IMR-90 (cell line): ENCODE results near the gene CEACAM3. TPM values are rescaled to one million over a fixed set of nuclear protein-coding genes. Genes with fewer than 3 reads are reported as not detected.

Experiments used
- ATAC-seq: fragments of 200-7000 bp; cut with Tn5 transposase; 2 replicates; pipeline ENCODE4 v1.9.1; 2020; ENCODE audit warnings: low read depth, mild to moderate bottlenecking, moderate library complexity
- BruUV-seq: library from RNA; stranded (reverse); fragments of 400-500 nt; replicated peaks from 2 replicates; lab custom pipeline; 2021; lab: Mats Ljungman, UMichigan
- CTCF ChIA-PET: fragments of 300-600 bp; formaldehyde crosslinking; extraction: SDS; loops from one replicate; lab custom pipeline; 2021; ENCODE audit warnings: antibody characterized with exemption; lab: Yijun Ruan, JAX
- POLR2A ChIA-PET: fragments of 300-600 bp; sonication (Branson Sonifier 250); formaldehyde crosslinking; loops from one replicate; lab custom pipeline; 2022; ENCODE audit warnings: antibody characterized with exemption; ENCODE audit not compliant: unreplicated experiment; lab: Charles Lee
- DNase-seq: peaks from one replicate; pipeline ENCODE4 v3.0.0; 2013
- H2AFZ ChIP-seq: replicated peaks from 2 replicates; pipeline ENCODE3; 2013; ENCODE audit warnings: low read length, mild to moderate bottlenecking; ENCODE audit not compliant: poor library complexity
- H2AK5ac ChIP-seq: 2 replicates; pipeline ENCODE4 v1.6.1; 2013; ENCODE audit warnings: low read depth, low read length, inconsistent platforms
- H2AK9ac ChIP-seq: replicated peaks from 2 replicates; pipeline ENCODE3; 2013; ENCODE audit warnings: mild to moderate bottlenecking, low read depth, low read length, moderate library complexity; ENCODE audit not compliant: poor library complexity
- H2BK120ac ChIP-seq: 2 replicates; pipeline ENCODE4 v1.6.1; 2013; ENCODE audit warnings: low read depth, low read length, inconsistent platforms
- H2BK15ac ChIP-seq: 3 replicates; pipeline ENCODE4 v1.6.1; 2013; ENCODE audit warnings: low read depth, low read length, inconsistent platforms
- H2BK20ac ChIP-seq: 2 replicates; pipeline ENCODE4 v1.6.1; 2013; ENCODE audit warnings: low read depth, mild to moderate bottlenecking, inconsistent platforms, low read length, moderate library complexity
- H2BK5ac ChIP-seq: 2 replicates; pipeline ENCODE4 v1.6.1; 2013; ENCODE audit warnings: mild to moderate bottlenecking, low read depth, low read length, inconsistent platforms; ENCODE audit not compliant: poor library complexity, severe bottlenecking
- H3K14ac ChIP-seq: replicated peaks from 2 replicates; pipeline ENCODE4 v1.6.1; 2013; ENCODE audit warnings: low read depth, low read length, inconsistent platforms
- H3K18ac ChIP-seq: 2 replicates; pipeline ENCODE4 v1.6.1; 2013; ENCODE audit warnings: low read depth, low read length, control low read depth
- H3K23ac ChIP-seq: 2 replicates; pipeline ENCODE4 v1.6.1; 2013; ENCODE audit warnings: low read depth, low read length, inconsistent platforms
- H3K27ac ChIP-seq: 2 replicates; pipeline ENCODE4 v1.5.1; 2013; ENCODE audit warnings: mild to moderate bottlenecking, control low read depth, low read length; ENCODE audit not compliant: insufficient read depth
- H3K27me3 ChIP-seq: 2 replicates; pipeline ENCODE4 v1.6.1; 2013; ENCODE audit warnings: low read length; ENCODE audit not compliant: control insufficient read depth, insufficient read depth
- H3K36me3 ChIP-seq: 2 replicates; pipeline ENCODE4 v1.6.1; 2013; ENCODE audit warnings: low read length, mixed read lengths; ENCODE audit not compliant: control insufficient read depth, insufficient read depth
- H3K4ac ChIP-seq: 2 replicates; pipeline ENCODE4 v1.6.1; 2013; ENCODE audit warnings: low read depth, low read length, inconsistent platforms
- H3K4me1 ChIP-seq: 2 replicates; pipeline ENCODE4 v1.6.1; 2013; ENCODE audit warnings: low read length, mixed read lengths; ENCODE audit not compliant: control insufficient read depth, insufficient read depth
- H3K4me2 ChIP-seq: 2 replicates; pipeline ENCODE4 v1.6.1; 2013; ENCODE audit warnings: low read depth, mild to moderate bottlenecking, control low read depth, low read length, moderate library complexity
- H3K4me3 ChIP-seq: 2 replicates; pipeline ENCODE4 v1.5.1; 2013; ENCODE audit warnings: low read depth, mild to moderate bottlenecking, control low read depth, low read length, moderate library complexity; ENCODE audit not compliant: insufficient read depth
- H3K56ac ChIP-seq: 2 replicates; pipeline ENCODE4 v1.6.1; 2013; ENCODE audit warnings: low read length, inconsistent platforms; ENCODE audit not compliant: insufficient read depth; ENCODE audit errors: extremely low read depth
- H3K79me1 ChIP-seq, 2 experiments: 2 replicates each; pipeline ENCODE4 v1.6.1; 2013; ENCODE audit warnings: low read length in 2 of 2, inconsistent platforms in 1 of 2, low read depth in 1 of 2
- H3K9ac ChIP-seq: 2 replicates; pipeline ENCODE4 v1.6.1; 2013; ENCODE audit warnings: low read depth, low read length, control low read depth
- H3K9me1 ChIP-seq: 2 replicates; pipeline ENCODE4 v1.6.1; 2013; ENCODE audit warnings: low read length, inconsistent platforms; ENCODE audit not compliant: insufficient read depth
- H3K9me3 ChIP-seq: 2 replicates; pipeline ENCODE4 v1.6.1; 2013; ENCODE audit warnings: low read length; ENCODE audit not compliant: control insufficient read depth, insufficient read depth
- H4K20me1 ChIP-seq: 2 replicates; pipeline ENCODE4 v1.6.1; 2013; ENCODE audit warnings: low read length, inconsistent platforms; ENCODE audit not compliant: insufficient read depth
- H4K5ac ChIP-seq: 2 replicates; pipeline ENCODE4 v1.6.1; 2013; ENCODE audit warnings: mild to moderate bottlenecking, low read depth, low read length, control low read depth
- H4K8ac ChIP-seq, 2 experiments: 2 replicates each; pipeline ENCODE4 v1.6.1; 2013; ENCODE audit warnings: low read depth in 2 of 2, low read length in 2 of 2, control low read depth in 1 of 2, inconsistent platforms in 1 of 2
- H4K91ac ChIP-seq: 2 replicates; pipeline ENCODE4 v1.6.1; 2013; ENCODE audit warnings: low read depth, low read length, inconsistent platforms; ENCODE audit not compliant: insufficient read depth
- CEBPB ChIP-seq: IDR thresholded peaks from 2 replicates; pipeline ENCODE4 v1.6.1; 2012; ENCODE audit warnings: low read depth, low read length, improper control_type of control experiment
- MXI1 ChIP-seq: IDR thresholded peaks from 2 replicates; pipeline ENCODE4 v1.6.1; 2012; ENCODE audit warnings: low read depth, mild to moderate bottlenecking, low read length, moderate library complexity, borderline replicate concordance
- POLR2A ChIP-seq: IDR thresholded peaks from 2 replicates; pipeline ENCODE4 v1.6.1; 2012; ENCODE audit warnings: mild to moderate bottlenecking, low read depth, low read length
- RAD21 ChIP-seq: IDR thresholded peaks from 2 replicates; pipeline ENCODE4 v1.6.1; 2012; ENCODE audit warnings: low read length, improper control_type of control experiment
- RCOR1 ChIP-seq: IDR thresholded peaks from 2 replicates; pipeline ENCODE4 v1.6.1; 2012; ENCODE audit warnings: mild to moderate bottlenecking, low read length, improper control_type of control experiment; ENCODE audit not compliant: insufficient replicate concordance
- SMC3 ChIP-seq: fragments of 150-350 bp; IDR thresholded peaks from 2 replicates; pipeline ENCODE4 v1.6.1; 2016; ENCODE audit warnings: low read depth, mild to moderate bottlenecking, antibody characterized with exemption, low read length, moderate library complexity
- WGBS, 2 experiments: methylation state at CpG; one replicate each; pipeline versions ENCODE4 v1.1.5 to v1.1.7; 2013; ENCODE audit warnings: missing lambda C conversion rate in 2 of 2; ENCODE audit not compliant: insufficient read length in 1 of 2; ENCODE audit errors: extremely low coverage in 2 of 2; 5-methylcytosine and 5-hydroxymethylcytosine counted together
- dilution Hi-C: fragments of 300-500 bp; cut with HindIII; formaldehyde crosslinking; loops from one replicate; pipeline ENCODE4 v1.14.3; 2018; ENCODE audit warnings: low sequenced_read_pairs; ENCODE audit not compliant: unreplicated experiment
- in situ Hi-C: fragments of 300-500 bp; cut with MboI; formaldehyde crosslinking; loops from 3 replicates; pipeline ENCODE4 v1.14.3; 2019; ENCODE audit warnings: low sequenced_read_pairs, inconsistent platforms, mixed read lengths
- intact Hi-C: fragments of 100-400 bp; cut with micrococcal nuclease; formaldehyde crosslinking; loops from 2 replicates; pipeline ENCODE4 v1.10.0; 2022
- polyA plus RNA-seq, 3 experiments: library from polyadenylated mRNA; depleted of rRNA; stranded (reverse); fragments of >200 nt; gene quantifications; 2 replicates each; pipeline ENCODE4 v1.2.3, GENCODE V29; 2012; ENCODE audit warnings: low replicate concordance in 1 of 3
- total RNA-seq: library from RNA; depleted of rRNA; stranded (reverse); fragments of >200 nt; gene quantifications from 2 replicates; pipeline ENCODE4 v1.2.3, GENCODE V29; 2012

The CEACAM3 gene
- total and polyA plus RNA-seq, 2 of the 4 experiments (the other 2 are of a cell fraction), result not detected

- Histone ChIP-seq H3K4me2 (no peak overlapping the region), H4K91ac (no peak overlapping the region), H3K79me1 (no peaks in the 10 kb centered on the region), H3K4ac (no peak overlapping the region), H2AK9ac (no peak overlapping the region), H4K8ac (no peak overlapping the region), H3K9me3 (no peaks in the 10 kb centered on the region), H2AFZ (no peak overlapping the region), H2BK120ac (no peak overlapping the region), H3K18ac (no peak overlapping the region), H3K14ac (no peak overlapping the region), H2BK20ac (no peak overlapping the region), H3K27ac (no peak overlapping the region), H4K20me1 (no peaks in the 10 kb centered on the region), H3K23ac (no peak overlapping the region), H3K4me1 (no peaks in the 10 kb centered on the region), H3K36me3 (no peaks in the 10 kb centered on the region), H3K9ac (no peak overlapping the region), H2AK5ac (no peak overlapping the region), H3K56ac (no peak overlapping the region), H3K4me3 (no peak overlapping the region), H3K27me3 (peaks cover 2% of the 10 kb centered on the region), H2BK15ac (no peak overlapping the region), H3K9me1 (no peaks in the 10 kb centered on the region), H4K5ac (no peak overlapping the region), H2BK5ac (no peak overlapping the region)
- WGBS, 2 experiments, result no CpG with 5 or more reads among the region's 5 CpGs
- TF ChIP-seq POLR2A (no peak), SMC3 (no peak), RAD21 (no peak), RCOR1 (no peak), CEBPB (no peak), MXI1 (no peak)
- intact Hi-C loops (no loop called here), dilution Hi-C loops (no loop called here), in situ Hi-C loops (no loop called here)
- DNase-seq, result no peak
- POLR2A ChIA-PET, result no interaction called here
- BruUV-seq, result no TSS peak
- ATAC-seq, result no peak
- CTCF ChIA-PET, result no interaction called here
Observed at GRCh38 chr19:41783612-41784011, 12.8 kb upstream of the CEACAM3 start.
